Posterior vena cava (tissue), 2 donors: ENCODE measurements around the gene EFS. TPM values are rescaled to one million over a fixed set of nuclear protein-coding genes. Genes with fewer than 3 reads are reported as not detected.
"Not testable (repeated sequence)": the region's sequence is repeated elsewhere in the genome, so short reads cannot be mapped to it uniquely, and the experiment has no call there.

Experiments
- DNase-seq: peaks from one replicate; pipeline ENCODE4 v3.0.0-alpha.2; 2020; ENCODE audit warnings: low spot score
- intact Hi-C, 2 donors: fragments of 100-400 bp; cut with DNase I; formaldehyde crosslinking; loops; one replicate each; pipeline versions ENCODE4 v1.14.1 to v1.14.2; 2022 to 2023
- total RNA-seq, 2 donors: library from RNA; stranded (reverse); fragmentation: NEBNext Ultra II Directional; extraction: Animal tissue kit (Norgen Biotek cat#: 25700); gene quantifications; one replicate each; pipeline ENCODE4 v1.2.1, GENCODE V29; 2021
- donor health status: DM: yes; HTN: yes; CAD: no.
- donor health status: DM: yes; HTN: yes; CAD: no.

EFS gene
- total RNA-seq, 2 donors from 2014 or later: 19.4 to 20.2 TPM

- intact Hi-C loops: no loop called here
- DNase-seq: no peak
Measured at GRCh38 chr14:23347406-23348296, 17.3 kb downstream of the EFS start.

- no peak for DNase-seq
- intact Hi-C loops: no loop called here
Measured at GRCh38 chr14:23346693-23347405, 18.1 kb downstream of the EFS start.

- DNase-seq: no peak
- intact Hi-C loops: no loop called here
Measured at GRCh38 chr14:23345987-23346692, 18.8 kb downstream of the EFS start.

- DNase-seq: no peak
- intact Hi-C loops: no loop called here
Measured at GRCh38 chr14:23344481-23344880, 20.5 kb downstream of the EFS start.

- DNase-seq: no peak
- intact Hi-C loops: loop anchor here in 1 of 2 donors (10.0 kb wide), 1 partner anchor 225 kb away; the partner anchor contains the start of gene AP1G2
Measured at GRCh38 chr14:23339506-23340268, 25.3 kb downstream of the EFS start.

- intact Hi-C loops: loop anchor here in 1 of 2 donors (10.0 kb wide), 1 partner anchor 229 kb away; the partner anchor contains the start of gene AP1G2
Measured at GRCh38 chr14:23335623-23336022, 29.3 kb downstream of the EFS start.

GRCh38 chr14:23327947-23328744, 36.8 kb downstream of the EFS start:
- intact Hi-C loops: loop anchor here in 1 of 2 donors (2.0 to 10.0 kb wide), 3 partner anchors 53 to 227 kb away; partner anchors contain the start of genes THTPA and ZFHX2
- DNase-seq: no peak

More at GRCh38 chr14:23335623-23336022, 29.3 kb downstream of the EFS start:
- DNase-seq: no peak

GRCh38 chr14:23326491-23327332, 38.3 kb downstream of the EFS start:
- intact Hi-C loops: loop anchor here in 1 of 2 donors (10.0 kb wide), 2 partner anchors 118 to 228 kb away; partner anchors contain the start of genes THTPA and ZFHX2
- no peak for DNase-seq

- intact Hi-C loops: loop anchor here in 1 of 2 donors (10.0 kb wide), 2 partner anchors 119 to 229 kb away; partner anchors contain the start of genes THTPA and ZFHX2
- DNase-seq: not testable (repeated sequence)
Measured at GRCh38 chr14:23325746-23326145, 39.2 kb downstream of the EFS start.

GRCh38 chr14:23324993-23325392, 40.0 kb downstream of the EFS start:
- intact Hi-C loops: loop anchor here (5.0 to 10.0 kb wide), 3 partner anchors 120 to 453 kb away; partner anchors contain the start of genes LRP10 (in 1 of the 2), THTPA (in 1 of the 2) and ZFHX2 (in 1 of the 2)

GRCh38 chr14:23324455-23324846, 40.5 kb downstream of the EFS start:
- intact Hi-C loops: loop anchor here (5.0 to 10.0 kb wide), 3 partner anchors 120 to 452 kb away; partner anchors contain the start of genes LRP10 (in 1 of the 2), THTPA (in 1 of the 2) and ZFHX2 (in 1 of the 2)
- no peak for DNase-seq

More at GRCh38 chr14:23324993-23325392, 40.0 kb downstream of the EFS start:
- no peak for DNase-seq

GRCh38 chr14:23323838-23324454, 41.0 kb downstream of the EFS start:
- no peak for DNase-seq
- intact Hi-C loops: loop anchor here (5.0 to 10.0 kb wide), 3 partner anchors 121 to 452 kb away; partner anchors contain the start of genes LRP10 (in 1 of the 2), THTPA (in 1 of the 2) and ZFHX2 (in 1 of the 2)

GRCh38 chr14:23322568-23323517, 42.1 kb downstream of the EFS start:
- intact Hi-C loops: loop anchor here (5.0 to 10.0 kb wide), 3 partner anchors 122 to 451 kb away; partner anchors contain the start of genes LRP10 (in 1 of the 2), THTPA (in 1 of the 2) and ZFHX2 (in 1 of the 2)
- no peak for DNase-seq
